GM18951 (cell line): ENCODE results near the gene FAM216A.
"Not testable (repeated sequence)": the region's sequence is repeated elsewhere in the genome, so short reads cannot be mapped to it uniquely, and the experiment has no call there.

ENCODE experiments used
- POLR2A ChIP-seq: IDR thresholded peaks from 4 replicates; pipeline ENCODE4 v1.6.1; 2011; ENCODE audit warnings: mild to moderate bottlenecking; ENCODE audit not compliant: insufficient read length, insufficient read depth; ENCODE audit errors: extremely low read depth
- in situ Hi-C: fragments of 300-500 bp; cut with MboI; formaldehyde crosslinking; loops from one replicate; pipeline ENCODE4 v1.12.0; 2022; ENCODE audit warnings: low sequenced_read_pairs, mixed read lengths, inconsistent platforms; ENCODE audit not compliant: unreplicated experiment

The FAM216A gene

GRCh38 chr12:110508071-110508586 lies 39.5 kb downstream of the FAM216A start:
- no peak for TF ChIP-seq POLR2A
- in situ Hi-C loops: no loop called here

GRCh38 chr12:110513842-110514241 lies 45.2 kb downstream of the FAM216A start:
- no peak for TF ChIP-seq POLR2A
- in situ Hi-C loops: loop anchor here (5.0 kb wide), 1 partner anchor 78 kb away; no protein-coding TSS in a partner anchor

- no peak for TF ChIP-seq POLR2A
- in situ Hi-C loops: loop anchor here (5.0 kb wide), 1 partner anchor 78 kb away; no protein-coding TSS in a partner anchor
These were observed 45.7 kb downstream of the FAM216A start for GRCh38 chr12:110514363-110514762.

- TF ChIP-seq POLR2A: no peak
- in situ Hi-C loops: no loop called here
These were observed 48.4 kb downstream of the FAM216A start for GRCh38 chr12:110516995-110517394.

- in situ Hi-C loops: not testable (repeated sequence)
These were observed 49.4 kb downstream of the FAM216A start for GRCh38 chr12:110518014-110518413.

- in situ Hi-C loops: not testable (repeated sequence)
These were observed 52.4 kb downstream of the FAM216A start for GRCh38 chr12:110520876-110521712.

- in situ Hi-C loops: no loop called here
- TF ChIP-seq POLR2A: no peak
These were observed 59.7 kb downstream of the FAM216A start for GRCh38 chr12:110528277-110528839.

- no peak for TF ChIP-seq POLR2A
- in situ Hi-C loops: no loop called here
These were observed 61.9 kb downstream of the FAM216A start for GRCh38 chr12:110530511-110530910.

GRCh38 chr12:110531741-110532333 lies 63.2 kb downstream of the FAM216A start:
- TF ChIP-seq POLR2A: no peak
- in situ Hi-C loops: no loop called here

GRCh38 chr12:110532644-110533043 lies 64.0 kb downstream of the FAM216A start:
- in situ Hi-C loops: no loop called here
- TF ChIP-seq POLR2A: no peak

- no peak for TF ChIP-seq POLR2A
- in situ Hi-C loops: no loop called here
These were observed 65.0 kb downstream of the FAM216A start for GRCh38 chr12:110533607-110534006.

- no peak for TF ChIP-seq POLR2A
- in situ Hi-C loops: no loop called here
These were observed 66.2 kb downstream of the FAM216A start for GRCh38 chr12:110534811-110535210.

- no peak for TF ChIP-seq POLR2A
- in situ Hi-C loops: no loop called here
These were observed 68.4 kb downstream of the FAM216A start for GRCh38 chr12:110536834-110537604.
